Gastroesophageal sphincter (tissue), 3 donors: ENCODE measurements around the gene GRIFIN.

Experiments used
- CTCF ChIP-seq, 4 experiments: fragments of 200-600 bp in 2 of 4; fragments of 450-650 bp in 2 of 4; sonication (generic) in 1 of 4; IDR thresholded peaks; one replicate each; pipeline ENCODE4 v1.5.1; 2017 to 2019; ENCODE audit warnings: antibody characterized with exemption in 4 of 4, mild to moderate bottlenecking in 2 of 4, moderate library complexity in 2 of 4
- POLR2A ChIP-seq, 2 donors: fragments of 450-650 bp; IDR thresholded peaks; one replicate each; pipeline ENCODE4 v1.6.1; 2017; ENCODE audit warnings: antibody characterized with exemption in 2 of 2, mild to moderate bottlenecking in 2 of 2, moderate library complexity in 1 of 2
- POLR2AphosphoS5 ChIP-seq: sonication (generic); formaldehyde crosslinking; IDR thresholded peaks from one replicate; pipeline ENCODE4 v1.6.1; 2017; ENCODE audit warnings: antibody characterized with exemption

- no peak for TF ChIP-seq POLR2A (IDR thresholded peaks at IDR 0.05)
- no peak for TF ChIP-seq CTCF (IDR thresholded peaks at IDR 0.05)
- TF ChIP-seq POLR2AphosphoS5 = no peak
Observed at GRCh38 chr7:2488681-2489080, 12.5 kb upstream of the GRIFIN start.
